Stomach (tissue), 9 donors: ENCODE results near the gene NSUN7. TPM values are rescaled to one million over a fixed set of nuclear protein-coding genes. Genes with fewer than 3 reads are reported as not detected.

Source experiments
- DNase-seq, 2 donors: peaks; one replicate each; pipeline versions ENCODE4 v3.0.0 to v3.0.0-alpha.2; 2013 to 2019
- H3K27ac ChIP-seq, 5 donors: fragments of 200-600 bp in 4 of 5; sonication (generic) in 4 of 5; one replicate each; pipeline ENCODE4 v1.5.1; 2013 to 2019; ENCODE audit warnings: mild to moderate bottlenecking in 1 of 5, moderate library complexity in 1 of 5
- H3K27me3 ChIP-seq, 3 donors: fragments of 200-600 bp; sonication (generic); one replicate each; pipeline ENCODE4 v1.5.1; 2017 to 2019; ENCODE audit warnings: mixed run types in 1 of 3
- H3K36me3 ChIP-seq, 4 donors: fragments of 200-600 bp; sonication (generic); 1 replicate in 3 of 4; 2 replicates in 1 of 4; pipeline ENCODE4 v1.5.1; 2016 to 2019
- H3K4me1 ChIP-seq, 4 donors: fragments of 200-600 bp; sonication (generic); one replicate each; pipeline ENCODE4 v1.5.1; 2016 to 2019
- H3K4me3 ChIP-seq, 4 donors: fragments of 200-600 bp; sonication (generic) in 3 of 4; one replicate each; pipeline ENCODE4 v1.5.1; 2016 to 2019; ENCODE audit warnings: mild to moderate bottlenecking in 1 of 4
- H3K9me3 ChIP-seq, 4 donors: fragments of 200-600 bp; sonication (generic); one replicate each; pipeline ENCODE4 v1.5.1; 2016 to 2019
- EP300 ChIP-seq: sonication (generic); formaldehyde crosslinking; IDR thresholded peaks from one replicate; pipeline ENCODE4 v1.6.1; 2017; ENCODE audit warnings: antibody characterized with exemption
- POLR2A ChIP-seq, 4 donors: fragments of 450-650 bp; IDR thresholded peaks; one replicate each; pipeline ENCODE4 v1.6.1; 2016; ENCODE audit warnings: antibody characterized with exemption in 4 of 4, control low read depth in 2 of 4, mild to moderate bottlenecking in 1 of 4, moderate library complexity in 1 of 4
- POLR2AphosphoS5 ChIP-seq, 3 donors: sonication (generic); formaldehyde crosslinking; IDR thresholded peaks; one replicate each; pipeline ENCODE4 v1.6.1; 2016; ENCODE audit warnings: antibody characterized with exemption in 3 of 3
- WGBS, 5 donors: extraction: QIAGEN DNeasy Blood & Tissue Kit in 3 of 5; methylation state at CpG; one replicate each; pipeline versions ENCODE4 v1.1.5 to v1.1.7; 2013 to 2018; 5-methylcytosine and 5-hydroxymethylcytosine counted together
- intact Hi-C: fragments of 100-400 bp; cut with DNase I; formaldehyde crosslinking; loops from one replicate; pipeline ENCODE4 v1.15.1; 2023; ENCODE audit warnings: low total_unique reads
- polyA plus RNA-seq, 3 donors: library from polyadenylated mRNA; stranded (reverse); fragments of 200-250 nt; gene quantifications; one replicate each; pipeline ENCODE4 v1.2.3, GENCODE V29; 2013
- total RNA-seq, 5 donors: library from RNA; depleted of rRNA; stranded (reverse); fragments of >200 nt; gene quantifications; one replicate each; pipeline versions ENCODE4 v1.1.0 to v1.2.3, GENCODE V29; 2014 to 2016
- TF ChIP-seq, protein P1 (sequence below), 7 experiments: fragments of 450-650 bp in 4 of 7; fragments of 200-600 bp in 3 of 7; sonication (generic) in 3 of 7; IDR thresholded peaks; one replicate each; pipeline ENCODE4 v1.5.1; 2016 to 2019; ENCODE audit warnings: antibody characterized with exemption in 7 of 7, control low read depth in 2 of 7, mild to moderate bottlenecking in 1 of 7
- donor health status: healthy with polysubstance abuse.
- donor health status: Bipolar disorder and iron deficiency.
- donor health status: healthy.

Gene NSUN7
- total and polyA plus RNA-seq, 8 donors = 2.0 to 17.3 (median 7.9) TPM

DNA sequence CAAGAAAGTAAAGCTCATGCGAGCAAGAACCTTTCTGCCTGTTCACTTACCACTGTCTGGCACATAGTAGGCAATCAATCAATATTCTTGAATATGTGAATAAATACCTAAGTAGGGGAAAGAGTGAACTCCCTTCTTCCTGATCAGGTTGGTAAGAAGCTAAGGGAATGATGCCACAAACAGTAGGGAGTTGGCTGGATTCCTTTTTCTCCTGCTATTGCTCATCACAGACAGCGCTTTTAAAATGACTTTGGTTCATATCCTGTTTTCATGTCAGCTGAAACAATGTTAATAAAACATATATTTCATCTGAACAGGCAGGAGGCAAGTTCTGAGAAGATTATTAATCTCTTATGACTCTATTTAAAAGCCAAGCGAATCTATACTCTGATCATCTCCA lies 99.2 kb downstream of the NSUN7 start:
- H3K36me3 ChIP-seq = no peaks in the 10 kb centered on the region
- no peak for TF ChIP-seq POLR2A (IDR thresholded peaks at IDR 0.05)
- no peak for TF ChIP-seq POLR2AphosphoS5 (IDR thresholded peaks at IDR 0.05)
- TF ChIP-seq, protein P1, sequence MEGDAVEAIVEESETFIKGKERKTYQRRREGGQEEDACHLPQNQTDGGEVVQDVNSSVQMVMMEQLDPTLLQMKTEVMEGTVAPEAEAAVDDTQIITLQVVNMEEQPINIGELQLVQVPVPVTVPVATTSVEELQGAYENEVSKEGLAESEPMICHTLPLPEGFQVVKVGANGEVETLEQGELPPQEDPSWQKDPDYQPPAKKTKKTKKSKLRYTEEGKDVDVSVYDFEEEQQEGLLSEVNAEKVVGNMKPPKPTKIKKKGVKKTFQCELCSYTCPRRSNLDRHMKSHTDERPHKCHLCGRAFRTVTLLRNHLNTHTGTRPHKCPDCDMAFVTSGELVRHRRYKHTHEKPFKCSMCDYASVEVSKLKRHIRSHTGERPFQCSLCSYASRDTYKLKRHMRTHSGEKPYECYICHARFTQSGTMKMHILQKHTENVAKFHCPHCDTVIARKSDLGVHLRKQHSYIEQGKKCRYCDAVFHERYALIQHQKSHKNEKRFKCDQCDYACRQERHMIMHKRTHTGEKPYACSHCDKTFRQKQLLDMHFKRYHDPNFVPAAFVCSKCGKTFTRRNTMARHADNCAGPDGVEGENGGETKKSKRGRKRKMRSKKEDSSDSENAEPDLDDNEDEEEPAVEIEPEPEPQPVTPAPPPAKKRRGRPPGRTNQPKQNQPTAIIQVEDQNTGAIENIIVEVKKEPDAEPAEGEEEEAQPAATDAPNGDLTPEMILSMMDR (IDR thresholded peaks at IDR 0.05) = no peak
- TF ChIP-seq EP300 = no peak

DNA sequence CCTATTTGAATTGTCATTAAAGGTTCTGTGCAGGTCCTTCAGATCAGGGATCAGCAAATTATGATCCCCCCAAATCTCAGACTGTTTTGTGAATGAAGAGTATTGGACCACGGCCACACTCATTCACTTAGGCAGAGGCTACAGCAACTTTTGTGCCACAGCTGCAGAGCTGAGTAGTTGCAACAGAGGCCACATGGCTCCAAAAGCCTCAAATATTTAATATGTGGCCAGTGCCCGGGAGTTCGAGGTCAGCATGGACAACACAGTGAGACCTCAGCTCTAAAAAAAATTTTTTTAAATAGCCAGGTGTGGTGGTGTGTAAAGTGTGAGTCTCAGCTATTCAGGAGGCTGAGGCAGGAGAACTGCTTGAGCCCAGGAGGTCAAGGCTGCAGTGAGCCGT lies 100.7 kb downstream of the NSUN7 start:
- no peak for TF ChIP-seq EP300
- no peak for TF ChIP-seq POLR2A (IDR thresholded peaks at IDR 0.05)
- TF ChIP-seq, protein P1 (IDR thresholded peaks at IDR 0.05) = no peak
- TF ChIP-seq POLR2AphosphoS5 (IDR thresholded peaks at IDR 0.05) = no peak
- 89 to 91% (median 89%) methylated on average over 4 of the region's 4 CpGs for WGBS, 5 donors
- H3K36me3 ChIP-seq = no peaks in the 10 kb centered on the region
- intact Hi-C loops = no loop called here
- H3K27ac ChIP-seq = no peak overlapping the region
- no peaks in the 10 kb centered on the region for H3K27me3 ChIP-seq
- H3K4me3 ChIP-seq = no peak overlapping the region
- H3K9me3 ChIP-seq = no peaks in the 10 kb centered on the region
- DNase-seq = no peak
- H3K4me1 ChIP-seq = no peaks in the 10 kb centered on the region

More for the DNA sequence above, 99.2 kb downstream of the NSUN7 start:
- Histone ChIP-seq H3K4me3 (no peak overlapping the region), H3K9me3 (no peaks in the 10 kb centered on the region), H3K27ac (no peak overlapping the region), H3K4me1 (peaks cover 0 to 8% (median 0%) of the 10 kb centered on the region in 4 donors), H3K27me3 (no peaks in the 10 kb centered on the region)
- intact Hi-C loops = no loop called here
- no peak for DNase-seq
- WGBS, 5 donors = 78 to 96% (median 91%) methylated on average over 3 of the region's 3 CpGs

DNA sequence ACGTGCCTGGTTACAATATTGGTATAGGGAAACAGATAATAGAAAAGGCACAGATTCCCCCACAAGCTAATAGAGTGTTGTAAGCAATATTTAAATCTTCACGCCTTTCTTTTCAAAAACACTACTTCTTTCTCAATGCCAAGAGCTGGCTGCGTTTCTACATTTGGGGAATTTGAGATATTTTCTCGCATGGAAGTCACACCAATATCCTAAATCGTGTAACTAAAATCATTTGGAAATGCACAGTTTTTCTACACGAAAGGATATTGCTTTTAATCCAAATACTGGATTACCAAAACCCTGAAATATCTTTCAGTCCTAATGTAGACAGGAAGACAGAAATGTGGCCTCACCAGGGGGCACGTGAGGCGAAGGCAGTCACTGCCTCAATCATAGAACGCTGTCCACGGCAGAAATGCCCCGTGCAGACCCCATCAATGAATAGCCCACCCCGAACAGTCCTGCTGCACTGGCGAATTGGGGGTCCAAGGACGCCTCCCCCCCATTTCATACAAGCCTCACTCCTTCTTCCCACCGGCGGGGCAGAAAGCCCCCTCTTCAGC lies 106.6 kb downstream of the NSUN7 start:
- no peak for DNase-seq
- Histone ChIP-seq H3K4me1 (peaks cover 4 to 19% (median 17%) of the 10 kb centered on the region in 4 donors), H3K9me3 (no peaks in the 10 kb centered on the region), H3K27me3 (peaks cover 0 to 7% (median 0%) of the 10 kb centered on the region in 3 donors), H3K4me3 (peak overlapping the region; percentile 36 to 52 (median 40)), H3K27ac (no peak overlapping the region), H3K36me3 (no peaks in the 10 kb centered on the region)
- TF ChIP-seq EP300 = no peak
- no peak for TF ChIP-seq POLR2A (IDR thresholded peaks at IDR 0.05)
- TF ChIP-seq POLR2AphosphoS5 (IDR thresholded peaks at IDR 0.05) = no peak
- TF ChIP-seq, protein P1 (IDR thresholded peaks at IDR 0.05) = no peak
- 62 to 82% (median 66%) methylated on average over 15 to 16 of the region's 16 CpGs for WGBS, 5 donors
- intact Hi-C loops = no loop called here

DNA sequence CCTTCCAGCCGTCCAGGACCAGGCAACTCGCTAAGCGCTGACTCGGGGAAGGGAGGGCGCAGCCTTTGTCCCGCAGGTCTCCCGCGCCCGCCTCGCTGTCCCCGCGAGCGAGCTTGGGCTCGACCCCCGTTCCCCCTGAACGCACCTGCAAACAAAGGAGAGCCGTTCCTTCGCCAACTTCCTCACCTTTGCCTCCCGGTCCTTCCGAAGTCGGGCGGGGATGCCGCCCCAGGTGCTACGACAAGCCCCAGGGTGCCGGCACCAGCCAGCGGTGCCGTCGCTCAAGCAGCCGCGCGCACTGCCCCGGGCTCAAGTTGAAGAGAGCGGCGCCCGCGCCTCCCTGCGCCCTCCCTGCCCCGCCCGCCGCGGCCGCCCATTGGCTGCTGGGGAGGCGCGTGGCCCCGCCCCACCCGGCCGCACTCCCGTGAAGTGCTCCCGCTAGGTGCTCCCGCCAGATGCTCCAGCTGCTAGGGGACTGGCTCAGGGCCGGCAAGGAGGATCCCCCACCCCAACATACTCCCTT lies 107.1 kb downstream of the NSUN7 start:
- intact Hi-C loops = no loop called here
- H3K36me3 ChIP-seq = no peaks in the 10 kb centered on the region
- WGBS, 5 donors = 5 to 13% (median 11%) methylated on average over 4 to 51 of the region's 51 CpGs

More for the DNA sequence above, 107.1 kb downstream of the NSUN7 start:
- peak; percentile 65 to 91 for DNase-seq
- Histone ChIP-seq H3K27ac (no peak overlapping the region), H3K4me3 (peak overlapping the region; percentile 36 to 52 (median 40)), H3K4me1 (peaks cover 4 to 19% (median 17%) of the 10 kb centered on the region in 4 donors), H3K27me3 (peaks cover 0 to 7% (median 0%) of the 10 kb centered on the region in 3 donors), H3K9me3 (no peaks in the 10 kb centered on the region)
- no peak for TF ChIP-seq POLR2A (IDR thresholded peaks at IDR 0.05)
- TF ChIP-seq EP300 = no peak
- TF ChIP-seq, protein P1 (IDR thresholded peaks at IDR 0.05) = no peak
- no peak for TF ChIP-seq POLR2AphosphoS5 (IDR thresholded peaks at IDR 0.05)
